ENCODE results near the gene CHP1.
"Not testable (repeated sequence)": the region's sequence is repeated elsewhere in the genome, so short reads cannot be mapped to it uniquely, and the experiment has no call there.

Gene CHP1

DNA sequence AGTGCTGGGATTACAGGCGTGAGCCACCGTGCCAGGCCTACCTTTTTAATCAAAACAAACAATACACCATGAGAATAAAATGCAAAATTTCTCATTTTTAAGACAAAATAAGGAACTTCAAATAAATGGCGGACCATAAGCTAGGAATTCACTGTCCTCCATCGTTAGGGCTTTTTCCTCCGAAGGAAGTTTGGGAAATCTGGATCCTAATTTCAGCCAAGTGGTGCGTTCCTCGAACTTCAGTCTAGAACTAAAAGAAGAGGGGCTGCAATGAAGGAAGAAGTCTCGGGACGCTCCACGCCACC, 771 bp upstream of the CHP1 start:
- no peak for DNase-seq (ENCODE audit: extremely low read depth, insufficient read length)
- H3K4me3 ChIP-seq (replicated peaks; ENCODE audit: low read depth, low read length), result peak overlapping the region; percentile 89
- TF ChIP-seq, protein P1, sequence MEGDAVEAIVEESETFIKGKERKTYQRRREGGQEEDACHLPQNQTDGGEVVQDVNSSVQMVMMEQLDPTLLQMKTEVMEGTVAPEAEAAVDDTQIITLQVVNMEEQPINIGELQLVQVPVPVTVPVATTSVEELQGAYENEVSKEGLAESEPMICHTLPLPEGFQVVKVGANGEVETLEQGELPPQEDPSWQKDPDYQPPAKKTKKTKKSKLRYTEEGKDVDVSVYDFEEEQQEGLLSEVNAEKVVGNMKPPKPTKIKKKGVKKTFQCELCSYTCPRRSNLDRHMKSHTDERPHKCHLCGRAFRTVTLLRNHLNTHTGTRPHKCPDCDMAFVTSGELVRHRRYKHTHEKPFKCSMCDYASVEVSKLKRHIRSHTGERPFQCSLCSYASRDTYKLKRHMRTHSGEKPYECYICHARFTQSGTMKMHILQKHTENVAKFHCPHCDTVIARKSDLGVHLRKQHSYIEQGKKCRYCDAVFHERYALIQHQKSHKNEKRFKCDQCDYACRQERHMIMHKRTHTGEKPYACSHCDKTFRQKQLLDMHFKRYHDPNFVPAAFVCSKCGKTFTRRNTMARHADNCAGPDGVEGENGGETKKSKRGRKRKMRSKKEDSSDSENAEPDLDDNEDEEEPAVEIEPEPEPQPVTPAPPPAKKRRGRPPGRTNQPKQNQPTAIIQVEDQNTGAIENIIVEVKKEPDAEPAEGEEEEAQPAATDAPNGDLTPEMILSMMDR (IDR thresholded peaks at IDR 0.05; ENCODE audit: insufficient read depth, low read length, poor library complexity, severe bottlenecking), result no peak
- H3K27me3 ChIP-seq (replicated peaks; ENCODE audit: control insufficient read depth, insufficient read depth, low read length), result no peaks in the 10 kb centered on the region
- H3K36me3 ChIP-seq (ENCODE audit: control insufficient read depth, insufficient read depth, low read length), result no peaks in the 10 kb centered on the region

DNA sequence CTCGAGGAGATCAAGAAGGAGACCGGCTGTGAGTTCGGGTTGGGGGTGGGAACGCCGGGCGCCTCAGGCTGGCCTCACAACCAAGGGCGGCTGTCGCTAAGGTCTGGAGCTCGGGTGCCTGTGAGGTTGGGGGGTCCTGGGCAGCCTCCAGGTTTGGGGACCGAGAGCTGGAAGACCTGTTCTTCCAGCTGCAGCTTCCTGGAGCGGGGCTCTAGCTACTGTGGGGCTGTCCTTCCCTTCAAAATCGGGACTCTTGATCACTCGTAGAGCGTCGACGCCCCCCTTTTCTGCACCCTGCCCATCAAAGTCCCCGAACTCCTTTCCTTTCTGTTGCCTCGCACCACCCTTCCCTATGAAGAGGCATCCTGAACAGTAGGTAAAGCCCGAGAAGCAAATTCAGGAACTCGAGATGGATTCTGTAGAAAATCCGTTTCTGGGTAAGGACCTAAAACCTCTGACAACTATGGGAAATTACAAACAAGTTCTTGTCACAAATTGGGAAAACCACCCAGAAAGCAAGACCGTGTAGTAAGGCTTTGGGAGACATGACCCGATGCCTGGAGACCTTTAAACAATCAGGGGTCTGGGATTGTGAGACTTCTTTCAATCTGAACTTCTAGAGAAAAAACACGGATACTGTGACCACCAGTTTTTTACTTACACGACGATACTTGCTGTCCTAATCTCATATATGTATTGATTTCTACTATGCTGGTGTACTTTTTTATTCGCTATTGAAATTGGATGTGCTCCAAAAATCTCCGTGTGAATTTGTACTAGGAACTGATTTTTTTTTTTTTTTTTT, 556 bp downstream of the CHP1 start:
- no peak for DNase-seq (ENCODE audit: extremely low read depth, insufficient read length)
- TF ChIP-seq, protein P1 (IDR thresholded peaks at IDR 0.05; ENCODE audit: insufficient read depth, low read length, poor library complexity, severe bottlenecking), result no peak
- Histone ChIP-seq H3K36me3 (ENCODE audit: control insufficient read depth, insufficient read depth, low read length) (no peaks in the 10 kb centered on the region), H3K4me3 (replicated peaks; ENCODE audit: low read depth, low read length) (peak overlapping the region; percentile 89), H3K27me3 (replicated peaks; ENCODE audit: control insufficient read depth, insufficient read depth, low read length) (no peaks in the 10 kb centered on the region)

DNA sequence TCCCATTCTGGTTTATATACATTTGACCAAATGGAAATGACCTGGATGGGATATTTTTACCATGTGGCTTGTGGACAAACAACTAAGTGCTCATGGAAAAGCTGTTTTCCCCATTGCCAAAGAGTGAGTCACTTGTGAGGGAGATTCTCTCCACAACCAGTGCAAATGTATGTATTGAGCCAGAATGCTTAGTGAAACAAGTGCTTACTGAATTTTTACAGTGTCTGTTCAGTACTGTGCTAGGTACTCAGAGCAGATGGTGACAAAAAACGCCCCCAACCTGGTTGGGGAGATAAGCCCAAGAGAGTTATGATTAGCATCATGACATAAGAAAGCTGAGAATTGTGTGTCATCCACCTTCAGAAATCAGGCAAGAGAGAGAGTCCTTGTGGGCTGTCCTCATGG, 2.3 kb downstream of the CHP1 start:
- Histone ChIP-seq H3K27me3 (replicated peaks; ENCODE audit: control insufficient read depth, insufficient read depth, low read length) (no peaks in the 10 kb centered on the region), H3K4me3 (replicated peaks; ENCODE audit: low read depth, low read length) (no peak overlapping the region), H3K36me3 (ENCODE audit: control insufficient read depth, insufficient read depth, low read length) (no peaks in the 10 kb centered on the region)
- TF ChIP-seq, protein P1 (IDR thresholded peaks at IDR 0.05; ENCODE audit: insufficient read depth, low read length, poor library complexity, severe bottlenecking), result no peak
- no peak for DNase-seq (ENCODE audit: extremely low read depth, insufficient read length)

DNA sequence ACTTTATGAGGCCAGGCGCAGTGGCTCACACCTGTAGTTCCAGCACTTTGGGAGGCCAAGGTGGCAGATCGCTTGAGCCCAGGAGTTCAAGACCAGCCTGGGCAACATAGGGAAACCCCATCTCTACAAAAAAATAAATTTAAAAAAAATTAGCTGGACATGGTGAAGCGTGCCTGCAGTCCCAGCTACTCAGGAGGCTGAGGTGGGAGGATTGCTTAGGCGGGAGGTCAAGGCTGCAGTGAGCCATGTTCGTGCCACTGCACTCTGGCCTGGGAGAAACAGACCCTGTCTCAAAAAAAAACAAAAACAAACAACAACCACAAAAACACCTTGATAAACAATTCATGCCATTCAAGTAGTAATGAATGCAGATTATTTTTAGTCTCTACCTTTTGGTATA, 4.2 kb downstream of the CHP1 start:
- H3K36me3 ChIP-seq (ENCODE audit: control insufficient read depth, insufficient read depth, low read length); H3K27me3 ChIP-seq (replicated peaks; ENCODE audit: control insufficient read depth, insufficient read depth, low read length); H3K4me3 ChIP-seq (replicated peaks; ENCODE audit: low read depth, low read length); DNase-seq (ENCODE audit: extremely low read depth, insufficient read length): not testable (repeated sequence)

DNA sequence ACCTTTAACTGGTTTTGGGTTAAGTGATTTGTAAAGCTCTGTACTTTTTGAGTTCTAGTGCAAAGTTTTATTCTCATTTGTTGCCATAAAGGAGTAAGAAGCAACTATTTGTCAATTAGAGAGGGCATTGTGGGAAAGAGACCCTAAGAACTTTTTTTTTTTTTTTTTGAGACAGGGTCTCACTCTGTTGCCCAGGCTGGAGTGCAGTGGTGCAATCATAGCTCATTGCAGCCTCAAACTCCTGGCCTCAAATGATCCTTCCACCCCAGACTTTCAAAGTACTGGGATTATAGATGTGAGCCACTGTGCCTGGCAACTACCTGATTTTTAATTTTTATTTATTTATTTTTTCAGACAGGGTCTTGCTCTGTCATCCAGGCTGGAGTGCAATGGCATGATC, 4.9 kb downstream of the CHP1 start:
- H3K27me3 ChIP-seq (replicated peaks; ENCODE audit: control insufficient read depth, insufficient read depth, low read length), result no peaks in the 10 kb centered on the region
- TF ChIP-seq, protein P1 (IDR thresholded peaks at IDR 0.05; ENCODE audit: insufficient read depth, low read length, poor library complexity, severe bottlenecking), result no peak
- DNase-seq (ENCODE audit: extremely low read depth, insufficient read length), result no peak
- no peaks in the 10 kb centered on the region for H3K36me3 ChIP-seq (ENCODE audit: control insufficient read depth, insufficient read depth, low read length)
- no peak overlapping the region for H3K4me3 ChIP-seq (replicated peaks; ENCODE audit: low read depth, low read length)

DNA sequence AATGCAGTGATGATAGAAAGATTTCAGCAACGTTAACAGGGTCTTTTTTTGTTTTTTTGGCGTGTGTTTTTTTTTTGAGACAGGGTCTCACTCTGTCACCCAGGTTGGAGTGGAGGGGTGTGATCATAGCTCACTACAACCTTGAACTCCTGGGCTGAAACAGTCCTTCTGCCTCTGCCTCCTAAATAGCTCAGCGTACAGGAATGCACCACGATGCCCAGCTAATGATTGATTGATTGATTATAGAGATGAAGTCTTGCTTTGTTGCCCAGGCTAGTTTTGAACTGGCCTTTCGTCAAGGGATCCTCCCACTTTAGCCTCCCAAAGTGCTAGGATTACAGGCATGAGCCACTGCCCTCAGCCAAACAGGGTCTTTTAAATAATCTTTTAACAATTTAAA, 7.0 kb downstream of the CHP1 start:
- TF ChIP-seq, protein P1 (IDR thresholded peaks at IDR 0.05; ENCODE audit: insufficient read depth, low read length, poor library complexity, severe bottlenecking), result no peak
- no peaks in the 10 kb centered on the region for H3K27me3 ChIP-seq (replicated peaks; ENCODE audit: control insufficient read depth, insufficient read depth, low read length)
- DNase-seq (ENCODE audit: extremely low read depth, insufficient read length), result no peak
- peaks cover 6% of the 10 kb centered on the region for H3K36me3 ChIP-seq (ENCODE audit: control insufficient read depth, insufficient read depth, low read length)
- H3K4me3 ChIP-seq (replicated peaks; ENCODE audit: low read depth, low read length), result no peak overlapping the region

Measured in GM06990 (cell line).